GM19468 (cell line): ENCODE results near the gene ANO1.

ENCODE experiments used
- ATAC-seq: cut with Tn5 transposase; IDR thresholded peaks from one replicate; pipeline ENCODE4 v1.9.1; 2021; ENCODE audit warnings: mild to moderate bottlenecking, moderate library complexity, moderate number of reproducible peaks; ENCODE audit not compliant: unreplicated experiment; ENCODE audit errors: extremely low read depth

The ANO1 gene

DNA sequence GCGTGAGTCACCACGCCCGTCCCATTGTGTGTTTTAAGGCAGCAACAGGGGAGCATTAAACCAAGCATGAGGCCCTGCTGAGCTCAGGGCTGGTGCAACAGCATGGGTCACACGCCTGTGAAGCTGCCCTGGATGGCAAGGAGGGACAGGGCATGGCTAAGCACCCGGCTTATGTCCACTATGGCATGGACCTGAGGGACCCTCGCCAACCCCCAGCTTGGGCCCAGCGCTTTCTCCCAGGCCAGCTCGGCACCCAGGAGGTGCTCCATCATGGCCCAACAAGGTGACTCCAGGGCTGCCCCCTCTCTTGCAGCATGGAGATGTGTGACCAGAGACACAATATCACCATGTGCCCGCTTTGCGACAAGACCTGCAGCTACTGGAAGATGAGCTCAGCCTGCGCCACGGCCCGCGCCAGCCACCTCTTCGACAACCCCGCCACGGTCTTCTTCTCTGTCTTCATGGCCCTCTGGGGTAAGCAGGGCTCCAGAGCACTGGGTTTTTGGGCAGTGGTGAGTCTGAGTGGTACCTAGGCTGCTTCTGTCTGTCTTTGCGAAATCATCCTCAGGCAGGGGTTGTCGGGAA lies 53.6 kb downstream of the ANO1 start:
- no peak for ATAC-seq

DNA sequence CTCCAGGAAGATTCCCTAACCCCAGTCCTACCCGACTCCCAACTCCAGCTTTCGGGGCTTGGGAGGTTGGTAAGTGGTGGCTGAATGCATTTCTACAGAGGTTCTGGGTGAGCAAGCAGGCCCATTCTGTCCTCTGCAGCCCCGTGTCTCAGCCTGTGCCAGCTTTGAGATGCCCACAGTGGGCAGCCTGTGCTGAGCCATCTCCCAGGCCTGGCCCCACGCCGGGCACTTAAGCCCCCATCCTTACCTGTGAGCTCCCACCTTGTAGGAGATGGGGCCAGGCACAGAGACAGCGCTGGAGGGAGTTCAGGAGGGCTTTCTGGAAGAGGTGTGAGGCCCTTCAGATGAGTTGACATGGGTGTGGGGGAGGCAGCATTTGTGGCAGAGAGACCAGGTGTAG lies 54.5 kb downstream of the ANO1 start:
- ATAC-seq = no peak

DNA sequence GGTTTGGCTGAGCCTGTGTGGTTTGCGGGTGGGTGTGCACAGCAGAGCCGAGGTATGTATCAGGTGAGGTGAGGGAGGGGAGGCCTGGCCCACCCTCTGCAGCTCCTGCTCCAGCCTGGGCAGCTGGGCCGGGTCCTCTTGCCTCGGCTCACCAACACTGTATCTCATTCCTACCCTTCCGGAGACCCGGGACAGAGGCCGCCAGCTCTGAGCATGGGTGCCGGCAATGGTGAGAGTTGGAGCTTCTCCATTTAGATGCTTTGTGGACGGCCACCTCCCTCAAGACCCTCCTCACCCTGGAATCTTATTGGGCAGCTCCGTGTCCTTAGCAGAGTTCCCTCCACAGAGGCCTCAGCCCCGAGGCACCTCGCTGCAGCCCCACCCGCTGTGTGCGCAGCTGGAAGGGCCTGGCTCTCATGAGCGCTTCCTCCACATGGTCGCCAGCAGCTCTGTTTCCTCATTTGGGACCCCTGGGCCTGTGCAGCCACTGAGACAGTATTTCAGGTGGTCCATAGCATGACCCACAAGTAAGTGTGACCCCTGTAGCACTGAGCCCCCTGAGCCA lies 55.7 kb downstream of the ANO1 start:
- ATAC-seq = no peak

GRCh38 chr11:70134490-70134889 lies 56.4 kb downstream of the ANO1 start:
- no peak for ATAC-seq

DNA sequence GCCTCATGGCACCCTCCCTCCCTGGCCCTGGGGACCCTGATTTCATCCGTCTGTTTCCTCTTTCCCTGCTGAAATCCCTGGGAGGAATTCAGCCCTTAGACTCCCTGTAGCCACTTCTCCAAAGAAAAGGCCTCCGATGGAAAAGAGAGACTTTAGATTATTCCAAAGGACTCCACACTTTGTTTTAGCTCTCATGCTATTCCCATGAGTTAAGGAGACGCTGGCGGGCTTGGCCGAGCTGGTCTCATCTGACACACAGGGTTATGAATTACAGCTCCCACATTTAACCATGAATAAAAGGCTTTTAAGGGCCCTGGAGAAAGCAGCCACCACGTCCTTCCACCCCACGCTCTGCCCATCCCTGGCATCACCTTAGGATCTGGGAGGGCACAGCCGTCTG lies 57.0 kb downstream of the ANO1 start:
- ATAC-seq = no peak

DNA sequence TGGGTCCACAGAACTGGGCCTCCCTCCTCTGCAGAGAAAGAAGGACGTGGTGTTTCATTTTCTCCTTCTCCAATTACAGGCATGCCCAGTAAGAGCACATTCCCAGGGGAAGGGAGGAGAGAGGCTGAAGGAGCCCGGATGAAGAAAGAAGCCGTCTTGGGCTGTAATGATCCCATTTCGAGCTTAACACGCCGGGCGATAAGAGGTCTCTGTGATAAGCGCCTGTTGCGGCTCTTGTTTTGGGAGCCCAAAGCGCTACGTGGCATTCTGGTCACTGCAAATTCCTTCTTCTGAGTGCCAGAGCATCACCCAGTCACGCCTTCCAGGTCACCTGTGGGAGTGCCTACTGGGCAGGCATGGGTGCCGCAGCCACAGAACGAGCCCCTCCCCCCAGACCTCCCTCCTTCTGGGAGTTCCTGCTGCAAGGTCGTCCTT lies 57.5 kb downstream of the ANO1 start:
- no peak for ATAC-seq

DNA sequence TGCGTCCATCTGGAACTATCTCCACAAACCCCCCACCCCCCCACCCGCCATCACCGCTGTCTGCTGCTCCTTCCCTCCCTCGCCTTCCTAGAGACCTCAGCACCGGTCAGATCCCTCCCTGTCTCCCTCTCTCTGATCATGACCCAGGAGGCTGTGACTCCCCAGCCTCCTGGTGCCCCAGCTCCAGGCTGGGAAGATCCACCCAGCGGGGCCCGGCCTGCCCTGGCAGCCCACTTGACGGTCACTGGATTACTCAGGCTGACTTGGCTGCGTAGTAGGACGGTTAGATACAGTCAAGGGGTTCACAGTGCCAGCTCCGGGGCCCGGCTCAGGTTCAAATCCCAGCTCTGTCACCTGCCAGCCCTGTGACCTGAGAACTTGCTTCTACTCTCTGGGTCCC lies 59.3 kb downstream of the ANO1 start:
- ATAC-seq = no peak

DNA sequence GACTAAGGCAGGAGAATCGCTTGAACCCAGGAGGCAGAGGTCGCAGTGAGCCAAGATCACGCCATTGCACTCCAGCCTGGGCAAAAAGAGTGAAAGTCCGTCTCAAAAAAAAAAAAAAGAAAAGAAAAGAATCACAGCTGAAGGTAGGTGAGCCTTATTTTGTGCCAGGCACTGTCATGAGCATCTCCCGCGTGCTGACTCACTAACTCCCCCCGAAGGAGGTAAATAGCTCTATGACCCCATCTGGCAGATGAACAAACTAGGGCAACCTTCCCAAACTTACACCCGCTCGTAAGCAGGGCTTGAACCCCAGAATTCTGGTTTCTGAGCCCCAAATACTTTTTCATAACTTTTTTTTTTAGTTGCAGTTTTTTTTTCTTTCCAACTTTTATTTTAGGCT lies 60.3 kb downstream of the ANO1 start:
- no peak for ATAC-seq

DNA sequence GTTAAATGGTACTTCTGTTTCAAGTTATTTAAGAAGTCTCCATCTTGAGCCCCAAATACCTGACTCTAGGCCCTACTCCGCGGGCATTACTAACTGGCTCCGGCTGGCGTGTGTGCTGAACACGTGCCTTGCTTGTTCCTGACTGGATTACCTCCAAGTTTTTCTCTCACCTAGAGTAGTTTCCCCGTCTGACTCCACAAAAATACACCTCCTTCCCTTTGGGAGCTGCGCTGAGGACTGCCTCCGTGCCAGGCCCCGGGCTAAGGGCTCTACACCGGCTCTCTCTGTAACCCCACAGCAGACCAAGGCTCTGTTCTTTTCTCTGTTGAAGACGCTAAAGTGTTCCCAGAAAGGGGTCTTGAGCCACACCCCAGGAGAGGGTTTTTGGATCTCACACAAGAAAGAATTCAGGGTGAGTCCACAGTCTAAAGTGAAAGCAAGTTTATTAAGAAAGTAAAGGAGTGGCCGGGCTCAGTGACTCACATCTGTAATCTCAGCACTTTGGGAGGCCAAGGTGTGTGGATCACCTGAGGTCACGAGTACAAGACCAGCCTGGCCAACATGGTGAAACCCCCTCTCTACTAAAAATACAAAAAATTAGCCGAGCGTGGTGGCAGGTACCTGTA lies 61.8 kb downstream of the ANO1 start:
- no peak for ATAC-seq

GRCh38 chr11:70140711-70141485 lies 62.8 kb downstream of the ANO1 start:
- no peak for ATAC-seq

DNA sequence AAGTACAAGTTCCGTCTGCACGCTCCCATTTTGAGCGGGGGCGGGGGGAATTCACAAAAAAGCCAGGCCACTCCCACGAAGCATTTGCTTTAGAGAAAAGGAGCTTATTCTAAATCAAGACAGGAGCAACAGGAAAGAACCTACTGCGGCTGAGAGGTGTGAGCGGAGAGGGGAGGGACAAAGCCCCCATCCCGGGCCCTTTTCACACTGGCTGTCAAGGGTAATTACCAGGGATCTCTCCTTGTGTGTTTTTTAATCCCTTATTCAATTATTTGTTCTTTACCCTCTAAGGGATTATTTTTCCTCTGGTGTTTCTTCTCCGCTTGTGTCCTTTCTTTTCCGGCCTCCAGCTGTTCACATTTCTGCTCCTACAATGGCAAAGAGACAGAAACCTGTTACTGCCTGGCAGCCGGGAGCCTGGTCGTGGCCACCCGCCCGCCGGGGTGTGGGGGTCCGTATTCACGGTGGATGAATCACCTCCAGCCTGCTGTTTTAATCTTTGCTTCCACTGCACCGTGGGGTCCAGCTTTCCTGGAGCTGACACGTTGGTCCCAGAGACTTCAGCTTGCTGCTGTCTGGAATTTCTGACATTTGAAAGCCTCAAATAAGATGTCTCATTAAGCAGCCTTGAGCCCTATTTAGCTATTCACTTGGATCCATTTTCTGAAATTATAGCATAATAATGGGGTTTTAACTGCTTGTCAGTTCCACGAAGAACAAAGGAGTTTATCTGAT lies 63.5 kb downstream of the ANO1 start:
- ATAC-seq = no peak

GRCh38 chr11:70142221-70142875 lies 64.2 kb downstream of the ANO1 start:
- no peak for ATAC-seq

DNA sequence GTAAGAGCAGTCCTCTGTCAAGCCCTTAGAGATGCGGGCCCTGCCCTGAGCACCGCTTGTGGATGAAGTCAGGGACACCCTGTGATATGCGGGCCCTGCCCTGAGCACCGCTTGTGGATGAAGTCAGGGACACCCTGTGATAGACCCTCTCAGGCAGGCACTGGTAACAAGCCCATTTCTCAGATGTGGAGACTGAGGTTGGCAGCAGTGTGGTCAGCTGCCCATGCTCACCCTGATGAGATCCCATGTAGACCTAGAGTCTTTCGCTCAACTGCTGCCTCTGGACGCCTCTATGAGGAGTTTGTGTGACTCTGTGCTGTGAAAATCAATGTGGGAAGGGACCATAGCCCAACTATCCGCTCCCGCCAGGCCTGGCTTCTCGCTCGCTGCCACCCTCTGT lies 66.1 kb downstream of the ANO1 start:
- ATAC-seq = no peak

- ATAC-seq = no peak
These were observed 67.0 kb downstream of the ANO1 start for GRCh38 chr11:70145071-70145470.

DNA sequence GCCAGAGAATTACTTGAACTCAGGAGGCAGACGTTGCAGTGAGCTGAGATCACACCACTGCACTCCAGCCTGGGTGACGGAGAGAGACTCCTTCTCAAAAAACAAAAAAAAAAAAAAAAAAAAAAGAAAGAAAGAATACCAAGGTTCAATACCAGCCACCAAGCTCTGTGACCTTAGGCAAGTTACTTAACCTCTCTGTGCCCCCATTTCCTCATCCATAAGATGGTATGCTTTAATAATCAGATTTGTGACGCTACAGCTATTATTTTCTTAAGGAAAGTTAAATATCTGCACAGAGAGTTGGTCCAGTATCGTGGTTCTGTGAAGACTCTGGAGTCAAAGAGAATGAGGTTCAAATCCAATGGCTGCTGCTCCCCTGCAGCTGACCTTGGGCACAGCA lies 67.7 kb downstream of the ANO1 start:
- no peak for ATAC-seq

- no peak for ATAC-seq
These were observed 68.2 kb downstream of the ANO1 start for GRCh38 chr11:70146299-70146698.

- ATAC-seq = no peak
These were observed 68.9 kb downstream of the ANO1 start for GRCh38 chr11:70146895-70147520.

DNA sequence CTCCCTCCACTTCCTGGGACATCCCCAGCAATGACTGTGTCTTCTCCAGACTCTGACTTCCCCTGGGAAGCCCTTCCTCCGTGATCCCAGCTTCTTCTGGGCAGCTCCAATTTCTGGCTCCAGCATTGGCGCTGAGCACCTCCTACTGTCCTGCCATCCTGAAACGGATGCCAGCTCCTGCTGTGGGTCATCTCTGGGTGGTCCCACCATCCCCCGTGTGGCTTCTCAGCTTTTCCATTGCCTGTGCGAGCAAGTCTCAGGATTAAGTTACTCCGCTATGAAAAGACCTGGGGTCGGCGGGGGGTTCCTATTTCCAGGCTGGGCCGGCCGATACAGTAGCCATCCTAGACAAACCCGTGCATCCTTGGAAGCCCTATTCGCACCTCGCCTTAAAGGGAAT lies 69.6 kb downstream of the ANO1 start:
- ATAC-seq = no peak

- no peak for ATAC-seq
These were observed 73.6 kb downstream of the ANO1 start for GRCh38 chr11:70151671-70152070.
